LNCAP (cell line): ENCODE measurements around the gene ZBTB11.

Source experiments
- CTCF ChIP-seq: fragments of 450-650 bp; IDR thresholded peaks from 2 replicates; pipeline ENCODE4 v1.5.1; 2017; ENCODE audit warnings: mild to moderate bottlenecking

Gene ZBTB11

GRCh38 chr3:101676765-101677435 is at the start of gene ZBTB11:
ZBTB11 (minus strand) TSS chr3:101677132; CDS start chr3:101676914, 218 bp downstream.
- TF ChIP-seq CTCF, result peak; percentile 51; the same call in 1 of the 2 replicates

- no peak for TF ChIP-seq CTCF
Measured at GRCh38 chr3:101725890-101726275, 49.0 kb upstream of the ZBTB11 start.

- TF ChIP-seq CTCF, result no peak
Measured at GRCh38 chr3:101725194-101725889, 48.4 kb upstream of the ZBTB11 start.

- TF ChIP-seq CTCF, result no peak
Measured at GRCh38 chr3:101724329-101725193, 47.6 kb upstream of the ZBTB11 start, which contains the start of gene CEP97. CEP97 (plus strand) TSS chr3:101724614; CDS start chr3:101724677, 63 bp downstream.

GRCh38 chr3:101722394-101723173 is 45.7 kb upstream of the ZBTB11 start:
- no peak for TF ChIP-seq CTCF

GRCh38 chr3:101720851-101721840 is 44.2 kb upstream of the ZBTB11 start:
- TF ChIP-seq CTCF, result no peak
